Duodenal mucosa (tissue), 2 donors: ENCODE data around the gene TST.

Experiments used
- H3K27ac ChIP-seq: one replicate; pipeline ENCODE4 v1.7.0; 2013; ENCODE audit warnings: low read depth, low read length
- H3K27me3 ChIP-seq, 2 donors: one replicate each; pipeline ENCODE4 v1.7.0; 2013; ENCODE audit warnings: low read length in 2 of 2, control low read depth in 1 of 2; ENCODE audit not compliant: insufficient read depth in 2 of 2, control insufficient read depth in 1 of 2
- H3K36me3 ChIP-seq, 2 donors: one replicate each; pipeline ENCODE4 v1.7.0; 2013; ENCODE audit warnings: low read length in 2 of 2, control low read depth in 1 of 2; ENCODE audit not compliant: insufficient read depth in 2 of 2, control insufficient read depth in 1 of 2
- H3K4me1 ChIP-seq, 2 donors: one replicate each; pipeline ENCODE4 v1.7.0; 2013; ENCODE audit warnings: low read length in 2 of 2, control low read depth in 1 of 2; ENCODE audit not compliant: insufficient read depth in 2 of 2, control insufficient read depth in 1 of 2
- H3K4me3 ChIP-seq, 2 donors: one replicate each; pipeline ENCODE4 v1.7.0; 2013; ENCODE audit warnings: low read length in 2 of 2, low read depth in 1 of 2
- H3K9ac ChIP-seq, 2 donors: one replicate each; pipeline ENCODE4 v1.7.0; 2013; ENCODE audit warnings: low read length in 2 of 2, low read depth in 1 of 2
- H3K9me3 ChIP-seq, 2 donors: one replicate each; pipeline ENCODE4 v1.7.0; 2013; ENCODE audit warnings: low read length in 2 of 2, control low read depth in 1 of 2; ENCODE audit not compliant: control insufficient read depth in 1 of 2

The TST gene

GRCh38 chr22:36968249-36968964 is 50.8 kb downstream of the TST start:
- Histone ChIP-seq H3K4me1 (no peaks in the 10 kb centered on the region), H3K36me3 (no peaks in the 10 kb centered on the region), H3K27ac (no peak overlapping the region), H3K4me3 (no peak overlapping the region), H3K9me3 (no peaks in the 10 kb centered on the region), H3K9ac (no peak overlapping the region), H3K27me3 (no peaks in the 10 kb centered on the region)

DNA sequence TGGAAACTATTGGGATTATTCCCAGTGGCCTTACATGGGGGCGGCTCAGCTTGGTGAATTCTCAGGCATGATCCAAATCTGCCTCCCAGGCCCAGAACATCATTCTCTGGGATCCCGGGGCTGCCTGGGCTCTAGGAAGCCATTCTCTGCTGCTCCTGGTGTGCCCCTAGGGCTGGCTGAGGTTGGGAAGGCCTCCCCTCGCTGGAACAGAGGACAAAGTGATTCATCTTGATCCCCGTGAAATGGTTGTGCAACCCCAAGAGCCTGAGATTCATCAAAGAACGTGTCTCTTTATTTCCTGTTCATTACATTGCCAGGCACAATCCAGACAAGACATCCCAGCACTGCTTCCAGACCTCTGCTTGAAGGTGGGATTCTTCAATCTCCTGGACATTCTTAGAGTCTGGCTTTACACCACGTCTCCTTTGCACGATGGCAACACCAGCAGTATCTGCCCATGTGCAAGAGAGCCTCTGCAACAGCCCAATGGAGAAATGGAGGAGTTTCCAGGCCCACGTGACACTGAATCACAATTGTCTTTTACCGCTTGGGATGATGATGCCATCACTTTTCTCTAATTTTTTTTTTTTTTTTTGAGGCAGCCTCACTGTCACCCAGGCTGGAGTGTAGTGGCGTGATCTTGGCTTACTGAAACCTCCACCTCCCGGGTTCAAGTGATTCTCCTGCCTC is 52.3 kb downstream of the TST start:
- no peak overlapping the region for H3K27ac ChIP-seq
- no peaks in the 10 kb centered on the region for H3K27me3 ChIP-seq
- no peaks in the 10 kb centered on the region for H3K36me3 ChIP-seq
- H3K4me1 ChIP-seq, result no peaks in the 10 kb centered on the region
- no peak overlapping the region for H3K4me3 ChIP-seq
- H3K9me3 ChIP-seq, result no peaks in the 10 kb centered on the region
- H3K9ac ChIP-seq, result no peak overlapping the region

- H3K4me3 ChIP-seq, result no peak overlapping the region
- no peaks in the 10 kb centered on the region for H3K27me3 ChIP-seq
- no peaks in the 10 kb centered on the region for H3K4me1 ChIP-seq
- H3K27ac ChIP-seq, result no peak overlapping the region
- no peaks in the 10 kb centered on the region for H3K9me3 ChIP-seq
- H3K9ac ChIP-seq, result no peak overlapping the region
- H3K36me3 ChIP-seq, result no peaks in the 10 kb centered on the region
These were observed 53.6 kb downstream of the TST start for GRCh38 chr22:36965696-36966095.

DNA sequence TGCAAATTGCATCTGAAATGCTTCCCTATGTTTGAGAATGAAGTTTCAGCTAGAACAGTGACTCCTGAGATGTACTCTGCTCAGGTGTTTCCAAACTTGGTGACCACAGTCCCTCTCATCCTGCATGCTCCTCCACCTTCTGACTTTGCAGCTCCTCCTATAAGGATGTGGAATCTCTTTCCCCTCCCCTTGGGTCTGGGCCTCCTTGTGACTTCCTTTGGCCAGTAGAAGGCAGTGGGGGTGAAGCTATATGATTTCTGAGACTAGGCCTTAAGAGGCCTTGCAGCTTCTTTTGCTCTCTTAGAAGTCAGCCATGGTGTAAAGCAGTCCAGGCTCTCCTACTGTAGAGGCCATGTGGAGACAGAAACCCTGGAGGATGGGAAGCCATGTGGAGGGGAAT is 55.1 kb downstream of the TST start:
- Histone ChIP-seq H3K36me3 (no peaks in the 10 kb centered on the region), H3K4me1 (no peaks in the 10 kb centered on the region), H3K27ac (no peak overlapping the region), H3K9me3 (no peaks in the 10 kb centered on the region), H3K27me3 (no peaks in the 10 kb centered on the region), H3K9ac (no peak overlapping the region), H3K4me3 (no peak overlapping the region)

DNA sequence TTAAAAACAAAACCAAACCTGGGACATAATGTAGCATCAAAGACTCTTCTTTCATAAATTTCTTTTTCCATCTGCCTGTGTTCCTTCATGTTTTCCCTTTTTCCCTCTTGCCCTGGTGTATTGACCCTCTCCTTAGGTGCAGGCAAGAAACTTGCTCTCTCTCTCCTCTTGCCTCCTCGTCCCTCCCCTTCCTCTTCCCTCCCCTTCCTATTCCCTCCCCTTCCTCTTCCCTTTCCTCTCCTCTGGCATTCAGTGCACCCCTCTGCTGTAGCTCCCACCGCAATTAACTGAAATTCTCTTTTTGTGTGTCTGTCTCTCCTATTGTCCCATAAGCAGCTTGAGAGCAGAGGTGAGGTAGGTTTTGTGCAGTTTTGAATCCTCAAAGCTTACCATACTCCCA is 55.9 kb downstream of the TST start:
- Histone ChIP-seq H3K4me3 (no peak overlapping the region), H3K27ac (no peak overlapping the region), H3K9me3 (no peaks in the 10 kb centered on the region), H3K36me3 (no peaks in the 10 kb centered on the region), H3K9ac (no peak overlapping the region), H3K27me3 (no peaks in the 10 kb centered on the region), H3K4me1 (no peaks in the 10 kb centered on the region)

- no peak overlapping the region for H3K9ac ChIP-seq
- H3K4me1 ChIP-seq, result no peaks in the 10 kb centered on the region
- H3K27me3 ChIP-seq, result no peaks in the 10 kb centered on the region
- no peaks in the 10 kb centered on the region for H3K36me3 ChIP-seq
- H3K9me3 ChIP-seq, result no peaks in the 10 kb centered on the region
- no peak overlapping the region for H3K27ac ChIP-seq
- no peak overlapping the region for H3K4me3 ChIP-seq
These were observed 57.6 kb downstream of the TST start for GRCh38 chr22:36961626-36962025.
